HT1080 (cell line): ENCODE measurements around the gene TMEM184A. TPM values are rescaled to one million over a fixed set of nuclear protein-coding genes. Genes with fewer than 3 reads are reported as not detected.

Experiments used
- total RNA-seq: library from RNA; depleted of rRNA; stranded (reverse); fragments of >200 nt; shearing (Covaris generic); gene quantifications from 2 replicates; pipeline ENCODE4 v1.2.3, GENCODE V29; 2014; rRNA removed

Gene TMEM184A
- total RNA-seq, 1 experiment from 2014 or later: 1.5 TPM

Other genes starting within 250 kb of the TMEM184A start
- 9.5 and 12.6 TPM in 2 replicates for gene MICALL2, start 96.7 kb downstream of the TMEM184A start, total RNA-seq
- 72.9 and 82.4 TPM in 2 replicates for gene INTS1, start 51.8 kb downstream of the TMEM184A start, total RNA-seq
- 20.9 and 21.9 TPM in 2 replicates for gene MAFK, start 25.5 kb downstream of the TMEM184A start, total RNA-seq
- 72.1 and 97.7 TPM in 2 replicates for gene PSMG3, start 13.8 kb upstream of the TMEM184A start, total RNA-seq
- 7.4 and 11.1 TPM in 2 replicates for gene ELFN1, start 114.1 kb upstream of the TMEM184A start, total RNA-seq